Activated T-cell treated with anti-CD3 and anti-CD28 coated beads for 4 hours (primary cell): ENCODE data around the gene TRAF2.

Experiments used
- DNase-seq: peaks from one replicate; pipeline ENCODE4 v3.0.0-alpha.2; 2020

Gene TRAF2

GRCh38 chr9:136965771-136966484, 79.6 kb downstream of the TRAF2 start:
- no peak for DNase-seq

GRCh38 chr9:136968333-136969127, 82.2 kb downstream of the TRAF2 start:
- DNase-seq = no peak

- DNase-seq = no peak
Observed at GRCh38 chr9:136969150-136969549, 82.8 kb downstream of the TRAF2 start.

- DNase-seq = no peak
Observed at GRCh38 chr9:136969774-136970173, 83.5 kb downstream of the TRAF2 start.

GRCh38 chr9:136970361-136970760, 84.0 kb downstream of the TRAF2 start:
- DNase-seq = no peak

GRCh38 chr9:136971746-136972145, 85.4 kb downstream of the TRAF2 start:
- DNase-seq = no peak

- DNase-seq = no peak
Observed at GRCh38 chr9:136972335-136972734, 86.0 kb downstream of the TRAF2 start.

- DNase-seq = no peak
Observed at GRCh38 chr9:136972743-136973142, 86.4 kb downstream of the TRAF2 start.

- no peak for DNase-seq
Observed at GRCh38 chr9:136973618-136974617, 87.6 kb downstream of the TRAF2 start.

GRCh38 chr9:136974817-136975535, 88.7 kb downstream of the TRAF2 start:
- no peak for DNase-seq

GRCh38 chr9:136975644-136976043, 89.3 kb downstream of the TRAF2 start:
- DNase-seq = no peak
